ENCODE data around the gene PRR30.

PRR30 gene

DNA sequence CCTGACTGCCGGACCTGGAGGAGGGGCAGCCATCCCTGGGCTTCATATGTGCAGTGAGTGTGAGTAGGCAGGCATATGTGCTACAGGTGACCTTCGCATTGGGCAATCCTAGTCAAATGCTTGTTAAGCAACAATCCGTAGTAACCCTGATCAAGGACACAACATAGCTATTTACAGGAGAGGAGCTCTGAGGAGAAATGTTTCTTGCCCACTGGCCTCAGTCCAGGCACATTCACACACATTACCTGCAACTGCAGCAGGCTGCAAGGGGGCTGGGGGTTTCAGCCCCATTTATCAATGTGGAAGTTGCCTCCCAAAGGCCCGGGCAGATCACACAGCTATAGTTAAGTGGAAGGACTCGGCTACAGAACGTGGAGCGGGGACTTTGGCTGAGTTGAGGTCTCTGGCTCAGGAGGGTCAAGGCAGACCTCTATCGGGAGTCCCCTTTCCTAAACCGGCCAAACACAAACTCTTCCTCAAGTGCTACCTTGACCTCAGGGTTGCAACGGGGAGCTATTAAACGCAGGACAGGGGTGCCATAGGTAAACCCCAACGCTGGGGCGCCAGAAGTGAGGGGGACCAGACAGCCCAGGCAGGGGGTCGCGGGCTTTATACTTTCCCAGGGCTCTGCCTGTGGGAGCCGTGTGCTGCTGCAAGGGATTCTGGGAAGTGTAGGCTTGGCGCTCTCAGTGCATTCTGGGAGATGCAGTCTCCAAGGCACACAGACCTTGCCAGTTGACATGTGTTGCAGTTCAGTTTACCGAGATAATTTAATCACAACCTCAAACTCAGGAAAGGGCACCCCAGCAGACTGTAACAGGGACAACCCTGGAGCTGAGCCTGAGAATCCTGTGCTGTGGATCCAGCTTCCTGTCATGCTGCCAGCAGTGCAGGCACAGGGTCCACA lies 43.2 kb downstream of the PRR30 start:
- DNase-seq, result peak; percentile 34

DNA sequence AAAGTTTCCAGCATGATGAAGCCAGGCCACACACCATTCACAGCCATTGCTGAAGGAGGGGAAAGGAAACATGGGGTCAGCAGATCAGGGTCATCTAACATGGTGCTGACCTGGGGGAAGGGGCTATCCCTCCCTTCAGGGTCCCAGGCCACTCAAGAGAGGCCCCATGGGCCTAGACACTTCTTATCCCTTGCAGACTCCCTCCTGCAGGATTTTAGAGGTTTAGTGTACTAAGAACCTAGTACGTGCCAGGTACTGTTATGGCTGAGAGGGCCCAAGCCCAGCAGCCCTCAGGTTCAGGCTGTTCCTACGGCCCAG lies 43.8 kb downstream of the PRR30 start:
- DNase-seq, result no peak

DNA sequence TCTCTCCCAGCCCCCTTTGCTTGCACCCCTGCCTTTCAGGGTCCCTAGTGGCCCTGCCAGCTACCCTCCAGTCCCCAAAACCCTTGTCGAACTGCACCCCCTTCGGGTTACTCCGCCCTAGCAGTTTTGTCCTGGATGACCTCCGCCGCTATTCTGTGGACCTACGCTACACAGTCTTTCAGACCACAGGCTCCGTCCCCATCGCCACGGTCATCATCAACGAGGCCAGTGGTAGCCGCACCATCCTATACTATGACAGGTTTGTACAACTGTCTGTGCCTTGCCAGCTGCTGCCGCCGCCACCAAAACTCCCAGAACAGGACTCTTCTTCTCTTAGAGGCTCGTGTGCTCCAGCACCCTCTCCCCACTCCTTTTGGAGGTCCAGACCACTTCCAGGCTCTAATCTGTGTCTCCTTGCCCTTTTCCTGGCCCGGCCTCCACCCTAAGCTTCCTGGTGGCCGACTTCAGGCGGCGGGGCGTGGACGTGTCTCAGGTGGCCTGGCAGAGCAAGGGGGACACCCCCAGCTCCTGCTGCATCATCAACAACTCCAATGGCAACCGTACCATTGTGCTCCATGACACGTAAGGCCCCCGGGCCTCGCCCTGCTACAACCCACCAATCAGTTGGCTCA lies 44.7 kb downstream of the PRR30 start:
- no peak for DNase-seq

DNA sequence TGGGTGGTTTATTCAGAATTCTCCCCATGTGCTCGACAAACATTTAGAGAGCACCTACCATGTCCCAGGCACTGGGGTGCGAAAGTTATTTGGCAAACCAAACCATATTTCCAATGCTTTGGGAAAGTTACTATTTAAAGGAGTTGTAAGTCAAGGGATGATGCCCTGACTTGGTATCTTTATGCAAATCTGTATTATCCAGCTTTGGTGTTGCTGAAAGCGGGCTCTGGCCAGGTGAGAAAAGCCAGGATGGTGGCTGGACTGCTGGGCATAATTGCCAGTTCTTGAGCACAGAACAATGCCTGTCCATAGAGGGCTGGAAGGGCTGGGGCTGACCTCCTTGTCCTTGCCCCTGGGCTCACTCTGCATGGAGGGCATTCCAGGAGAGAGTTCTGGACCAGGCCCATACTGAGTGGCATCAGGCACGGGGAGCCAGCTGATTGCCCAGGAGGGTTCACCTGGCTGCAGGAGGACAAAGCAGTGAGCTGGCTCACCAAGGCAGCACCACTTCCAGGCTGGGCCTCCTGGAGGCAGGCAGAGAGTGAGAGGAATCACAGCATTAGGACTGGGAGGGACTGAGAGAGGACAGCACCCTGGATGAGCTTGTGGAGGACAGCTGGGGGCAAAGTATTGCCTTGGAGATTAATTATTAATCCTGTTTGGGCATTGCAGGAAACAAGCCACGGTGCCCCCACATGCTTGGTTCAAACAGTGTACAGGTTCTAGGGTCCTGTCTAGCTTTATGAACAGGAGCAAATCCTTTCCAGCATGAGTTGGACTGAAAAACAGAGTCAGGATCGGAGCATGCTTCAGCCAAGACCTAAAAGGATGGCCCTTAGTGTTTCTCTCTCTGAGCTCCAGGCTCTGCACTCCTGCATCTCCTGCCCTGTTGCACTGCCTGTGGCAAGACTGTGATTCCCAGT lies 45.5 kb downstream of the PRR30 start:
- DNase-seq, result no peak

DNA sequence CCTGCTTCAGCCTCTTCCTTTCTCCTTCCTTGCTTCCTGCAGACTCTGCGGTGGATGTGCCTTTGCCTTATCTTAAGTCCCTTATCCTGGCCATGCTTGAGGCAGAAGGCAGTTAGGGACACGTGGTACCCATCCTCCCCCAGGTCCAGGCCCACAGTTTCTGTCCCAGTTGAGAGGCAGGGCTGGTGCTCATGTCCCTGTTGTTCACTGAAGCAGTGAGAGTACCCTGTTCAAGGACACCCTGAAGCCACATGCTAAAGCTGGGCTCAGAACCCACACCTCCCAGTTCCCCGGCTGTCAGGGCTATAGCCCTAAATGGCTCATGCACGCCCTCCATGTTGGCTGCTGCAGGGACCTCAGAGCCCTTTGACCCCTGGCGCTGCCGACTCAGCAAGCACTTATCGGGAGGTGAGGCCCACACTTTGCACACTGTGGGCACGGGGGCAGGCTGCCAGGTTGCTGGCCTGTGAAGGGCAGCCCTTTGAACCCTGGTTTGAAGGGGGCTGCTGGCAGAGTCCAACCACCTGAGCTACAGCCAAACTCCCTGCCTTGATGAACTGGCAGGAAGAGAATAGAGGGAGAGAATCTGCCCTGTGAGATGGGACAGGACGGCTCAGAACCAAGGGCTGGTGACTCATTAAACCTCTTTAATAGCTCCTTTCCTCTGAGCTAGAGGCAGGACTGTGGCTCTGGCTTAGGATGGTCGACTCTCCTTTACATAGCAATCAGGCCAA lies 46.3 kb downstream of the PRR30 start:
- DNase-seq, result no peak

DNA sequence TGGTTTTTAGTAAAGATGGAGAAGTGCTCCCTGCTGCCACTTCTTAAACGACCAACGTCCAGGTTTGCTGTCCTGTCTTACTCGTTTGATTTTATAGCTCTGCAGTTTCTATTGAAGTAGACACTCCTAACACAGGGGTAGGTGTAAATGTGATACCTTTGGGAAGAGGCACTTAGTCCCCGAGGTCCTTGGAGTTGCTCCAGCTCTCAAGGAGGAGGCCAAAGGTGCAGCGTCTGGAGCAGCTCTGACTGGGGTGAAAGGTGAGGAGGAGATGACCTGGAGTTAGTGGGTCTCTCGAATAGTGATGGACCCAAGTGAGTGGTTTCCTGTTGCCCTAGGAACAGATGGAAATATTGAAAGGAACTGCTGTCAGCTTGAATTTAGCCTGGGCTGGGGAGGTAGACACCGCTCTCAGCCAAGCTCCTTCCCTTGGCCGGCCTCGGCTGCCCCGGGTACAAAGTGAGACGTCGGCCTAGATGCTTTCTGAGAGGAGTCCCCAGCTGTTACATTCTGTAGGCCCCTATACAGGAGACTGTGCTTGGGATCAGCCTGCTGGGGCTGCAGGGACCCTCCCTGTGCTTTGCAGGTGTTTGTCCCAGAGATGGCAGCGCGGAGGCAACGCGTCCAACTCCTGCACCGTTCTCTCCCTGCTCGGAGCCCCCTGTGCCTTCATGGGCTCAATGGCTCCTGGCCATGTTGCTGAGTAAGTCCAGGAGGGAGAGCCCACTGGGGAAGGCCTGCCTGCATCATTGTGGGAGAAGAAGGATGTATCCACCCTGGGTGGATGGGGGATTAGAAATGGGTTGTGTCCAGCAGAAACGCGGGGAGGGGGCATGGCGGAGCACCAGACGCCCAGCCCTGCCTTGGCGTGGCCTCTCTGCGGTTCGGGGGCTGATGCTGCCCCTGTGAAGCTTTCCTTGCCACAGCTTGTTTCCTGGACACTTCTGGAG lies 47.2 kb downstream of the PRR30 start:
- no peak for DNase-seq

DNA sequence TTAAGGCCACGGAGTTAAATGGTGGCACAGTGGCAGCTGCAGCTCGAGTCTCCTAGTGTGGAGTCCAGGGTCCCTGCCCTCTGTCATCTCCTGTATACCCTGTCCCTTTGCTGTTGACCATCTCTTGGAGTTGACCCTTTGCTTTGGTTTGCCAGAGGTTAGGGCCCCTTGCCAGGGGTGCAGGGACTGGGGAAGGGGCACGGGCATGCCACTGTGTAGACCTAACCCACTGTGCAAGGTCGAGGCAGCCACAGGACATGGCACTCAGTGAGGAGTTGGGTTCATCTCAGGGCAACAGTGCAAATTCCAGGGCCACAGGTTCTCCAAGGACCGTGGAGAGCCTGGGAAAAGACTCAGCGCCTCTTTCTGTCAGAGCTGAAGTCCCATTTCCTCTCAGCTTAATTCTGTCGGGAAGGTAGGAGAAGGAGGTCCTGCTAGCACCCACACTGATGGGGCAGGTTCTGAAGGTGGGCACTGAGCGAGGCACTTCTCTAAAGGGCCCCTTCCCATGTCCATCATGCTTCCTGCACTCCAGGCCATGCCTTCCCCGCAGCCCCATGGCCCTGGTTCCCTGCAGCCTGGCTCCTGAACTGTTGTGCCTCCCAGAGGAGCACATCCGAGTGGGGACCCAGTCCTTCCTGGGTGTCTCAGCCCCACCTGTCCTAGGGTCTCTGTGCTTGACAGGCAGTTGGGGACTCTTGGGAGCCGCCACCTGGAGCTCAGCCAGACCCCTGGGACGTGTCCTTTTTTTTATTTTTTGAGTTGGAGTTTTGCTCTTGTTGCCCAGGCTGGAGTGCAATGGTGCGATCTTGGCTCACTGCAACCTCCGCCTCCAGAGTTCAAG lies 49.9 kb downstream of the PRR30 start:
- no peak for DNase-seq

DNA sequence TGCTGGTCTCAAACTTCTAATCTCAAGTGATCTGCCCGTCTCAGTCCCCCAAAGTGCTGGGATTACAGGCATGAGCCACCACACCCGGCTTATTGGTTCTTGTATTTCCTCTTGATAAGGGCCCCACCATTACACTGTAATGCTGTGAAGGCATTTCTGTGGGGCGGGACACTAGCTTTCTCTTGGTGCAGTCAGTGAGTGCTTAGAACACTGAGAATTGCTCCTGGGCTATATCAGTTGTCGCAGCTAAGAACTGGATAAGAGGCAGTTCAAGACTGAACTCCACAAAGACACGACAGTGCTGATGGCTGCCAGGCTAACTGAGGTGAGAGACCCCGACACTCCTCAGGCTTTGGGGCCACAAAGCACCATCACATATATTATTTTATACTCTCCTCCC lies 50.6 kb downstream of the PRR30 start:
- DNase-seq, result no peak

DNA sequence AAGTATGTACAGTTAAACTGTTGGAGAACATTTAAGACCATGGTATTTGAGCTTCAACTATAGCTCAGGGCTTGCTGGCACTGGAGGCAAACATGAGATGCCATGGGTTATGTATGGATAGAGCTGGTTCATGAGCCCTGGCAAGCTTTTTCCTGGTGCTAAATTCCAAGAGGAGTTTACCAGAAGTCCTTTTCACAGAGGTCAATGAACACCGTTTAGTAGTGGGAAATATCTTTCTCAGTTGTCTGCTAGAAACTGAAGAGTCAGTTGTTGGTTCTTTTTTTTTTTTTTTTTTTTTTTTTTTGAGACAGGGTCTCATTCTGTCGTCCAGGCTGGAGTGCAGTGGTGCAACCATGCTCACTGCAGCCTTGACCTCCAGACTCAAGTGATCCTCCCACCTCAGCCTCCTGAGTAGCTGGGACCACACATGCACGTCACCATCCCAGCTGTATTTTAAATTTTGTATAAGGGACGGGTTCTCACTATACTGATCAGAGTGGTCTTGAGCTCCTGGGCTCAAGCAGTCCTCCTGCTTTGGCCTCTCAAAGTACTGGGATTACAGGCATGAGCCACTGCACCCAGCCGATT lies 51.3 kb downstream of the PRR30 start:
- DNase-seq, result no peak

All from NCI-H1105 treated with DMSO at 0.1 percent for 48 hours (cell line).